ENCODE data around the gene GJD3. TPM values are rescaled to one million over a fixed set of nuclear protein-coding genes. Genes with fewer than 3 reads are reported as not detected.

Gene GJD3
- total and polyA plus RNA-seq, 9 of the 15 experiments (the other 6 are each of a cell fraction or from before 2014, with no cell fraction given), result 0.17 to 0.38 TPM; not detected in 7

GRCh38 chr17:40322358-40323315 lies 41.9 kb downstream of the GJD3 start:
- intact Hi-C loops (cut with micrococcal nuclease) (no loop called here), in situ Hi-C loops (cut with MboI) (no loop called here)
- FAIRE-seq, result peak; percentile 87
- H3K36me3 ChIP-seq (ENCODE audit: control insufficient read depth, insufficient read depth, low read length), result no peaks in the 10 kb centered on the region
- 23% methylated on average over 19 of the region's 19 CpGs for WGBS (ENCODE audit: insufficient coverage, low coverage, missing lambda C conversion rate)
- peak; percentile 19 for ATAC-seq
- H4K20me1 ChIP-seq (replicated peaks; ENCODE audit: control insufficient read depth, insufficient read depth, low read length), result peaks cover 9% of the 10 kb centered on the region
- H3K4me1 ChIP-seq (replicated peaks in 1 of 2; ENCODE audit: control insufficient read depth in 2 of 2, insufficient read depth in 2 of 2, low read length in 2 of 2), result peaks cover 41 to 76% of the 10 kb centered on the region in 2 experiments
- no peaks in the 10 kb centered on the region for H3K27me3 ChIP-seq (ENCODE audit: control insufficient read depth in 2 of 2, insufficient read depth in 2 of 2, low read length in 2 of 2)
- peaks cover 6% of the 10 kb centered on the region for H3K9me1 ChIP-seq (ENCODE audit: control insufficient read depth, insufficient read depth, low read length)
- H3K9me3 ChIP-seq (replicated peaks; ENCODE audit: control insufficient read depth, insufficient read depth, low read depth, low read length), result no peaks in the 10 kb centered on the region
- peaks cover 90% of the 10 kb centered on the region for H3K79me2 ChIP-seq (ENCODE audit: control insufficient read depth, insufficient read depth, low read length)
- peak overlapping the region; percentile 89 for H3K4me2 ChIP-seq (ENCODE audit: insufficient read depth, low read length)
- POLR2A ChIA-PET, result interaction anchor here (0.6 to 1.5 kb wide), 5 partner anchors 10 to 671 kb away, joined by 3 to 10 read pairs (median 3); partner anchors contain the start of gene WIPF2
- peak overlapping the region; percentile 87 for H3K27ac ChIP-seq (ENCODE audit: extremely low read depth, low read depth, low read length)
- peak; percentile 72 to 81 (median 80) for DNase-seq (ENCODE audit: extremely low read depth in 1 of 4, low spot score in 3 of 4)
- H3K9ac ChIP-seq (ENCODE audit: insufficient read depth in 1 of 2, low read depth in 2 of 2, low read length in 2 of 2), result peak overlapping the region; percentile 65 to 94
- H2AFZ ChIP-seq (ENCODE audit: low read depth, low read length), result peak overlapping the region; percentile 92
- no TSS peak for BruUV-seq (replicated peaks)
- CTCF ChIA-PET (ENCODE audit: low intra/inter-chr PET ratio), result no interaction called here
- H3K4me3 ChIP-seq, result peak overlapping the region; percentile 34
- TF ChIP-seq EGR1 (conservative IDR thresholded peaks at IDR 0.05) (peak; percentile 23; the same call in 1 of the 2 replicates), MNT (conservative IDR thresholded peaks at IDR 0.05) (peak; percentile 94 to 95), TOE1 (IDR thresholded peaks at IDR 0.05; ENCODE audit: borderline replicate concordance) (peak; percentile 84; the same call in 1 of the 2 replicates), TOE1 (CRISPR knock-in tag; IDR thresholded peaks at IDR 0.05; ENCODE audit: borderline replicate concordance, low read depth) (no peak), TRIM24 (IDR thresholded peaks at IDR 0.05) (0 out of 4 replicates have a peak, but pooled peaks of 1 of the 2 experiments have one; percentile 19), NR4A1 (CRISPR knock-in tag; IDR thresholded peaks at IDR 0.05) (no peak), NR4A1 (tag; IDR thresholded peaks at IDR 0.05) (0 out of 2 replicates have a peak, but pooled peaks have one; percentile 18), FOXP4 (CRISPR knock-in tag; IDR thresholded peaks at IDR 0.05; ENCODE audit: borderline replicate concordance) (0 out of 2 replicates have a peak, but pooled peaks have one; percentile 33), DMBX1 (CRISPR knock-in tag; IDR thresholded peaks at IDR 0.05; ENCODE audit: borderline replicate concordance) (no peak), USF2 (CRISPR knock-in tag; IDR thresholded peaks at IDR 0.05) (peak; percentile 94), GABPA (tag; conservative IDR thresholded peaks at IDR 0.05; ENCODE audit: low read depth) (peak; percentile 96), CBX8 (IDR thresholded peaks at IDR 0.05; ENCODE audit: borderline replicate concordance, extremely low read depth, low read depth, low read length, poor library complexity, severe bottlenecking) (no peak)

All from K562 (cell line).